ENCODE results near the gene IL3RA. TPM values are rescaled to one million over a fixed set of nuclear protein-coding genes. Genes with fewer than 3 reads are reported as not detected.
"Not testable (repeated sequence)": the region's sequence is repeated elsewhere in the genome, so short reads cannot be mapped to it uniquely, and the experiment has no call there.

The IL3RA gene
- polyA plus RNA-seq (2014; cell fraction: cytosol; rRNA removed), result not detected in 2 replicates
- polyA plus RNA-seq (2014; cell fraction: nucleus; rRNA removed), result not detected in 2 replicates

- no peak for DNase-seq (ENCODE audit: low spot score)
These were observed at the start of gene IL3RA for GRCh38 chrX:1336331-1336943. IL3RA (plus strand) TSS chrX:1336785; CDS start chrX:1341766, 4,981 bp downstream.

GRCh38 chrX:1289535-1289934 is 47.0 kb upstream of the IL3RA start:
- no peak for DNase-seq (ENCODE audit: low spot score)

- no peak for DNase-seq (ENCODE audit: low spot score)
These were observed 45.4 kb upstream of the IL3RA start for GRCh38 chrX:1291110-1291740.

- no peak for DNase-seq (ENCODE audit: low spot score)
These were observed 43.9 kb upstream of the IL3RA start for GRCh38 chrX:1292575-1293290.

GRCh38 chrX:1294301-1295067 is 42.1 kb upstream of the IL3RA start:
- DNase-seq (ENCODE audit: low spot score), result no peak

- DNase-seq (ENCODE audit: low spot score), result no peak
These were observed 41.0 kb upstream of the IL3RA start for GRCh38 chrX:1295550-1295949.

GRCh38 chrX:1297591-1297990 is 39.0 kb upstream of the IL3RA start:
- not testable (repeated sequence) for DNase-seq (ENCODE audit: low spot score)

GRCh38 chrX:1300449-1300848 is 36.1 kb upstream of the IL3RA start:
- no peak for DNase-seq (ENCODE audit: low spot score)

GRCh38 chrX:1305411-1305810 is 31.2 kb upstream of the IL3RA start:
- DNase-seq (ENCODE audit: low spot score), result no peak

- DNase-seq (ENCODE audit: low spot score), result no peak
These were observed 29.5 kb upstream of the IL3RA start for GRCh38 chrX:1306909-1307625.

GRCh38 chrX:1307626-1308340 is 28.8 kb upstream of the IL3RA start:
- no peak for DNase-seq (ENCODE audit: low spot score)

GRCh38 chrX:1308476-1308875 is 28.1 kb upstream of the IL3RA start:
- DNase-seq (ENCODE audit: low spot score), result no peak

- not testable (repeated sequence) for DNase-seq (ENCODE audit: low spot score)
These were observed 27.7 kb upstream of the IL3RA start for GRCh38 chrX:1308917-1309316.

GRCh38 chrX:1313788-1314187 is 22.8 kb upstream of the IL3RA start:
- no peak for DNase-seq (ENCODE audit: low spot score)

- no peak for DNase-seq (ENCODE audit: low spot score)
These were observed 20.1 kb upstream of the IL3RA start for GRCh38 chrX:1316527-1316926.

GRCh38 chrX:1321674-1322073 is 14.9 kb upstream of the IL3RA start:
- no peak for DNase-seq (ENCODE audit: low spot score)

GRCh38 chrX:1322393-1322792 is 14.2 kb upstream of the IL3RA start:
- DNase-seq (ENCODE audit: low spot score), result no peak

- DNase-seq (ENCODE audit: low spot score), result peak; percentile 34
These were observed 13.3 kb upstream of the IL3RA start for GRCh38 chrX:1323315-1323714.

- peak; percentile 1 for DNase-seq (ENCODE audit: low spot score)
These were observed 11.0 kb upstream of the IL3RA start for GRCh38 chrX:1325515-1326116.

GRCh38 chrX:1327651-1328304 is 8.8 kb upstream of the IL3RA start:
- no peak for DNase-seq (ENCODE audit: low spot score)
